IMR-90 (cell line): ENCODE data around the gene CAMSAP3. TPM values are rescaled to one million over a fixed set of nuclear protein-coding genes. Genes with fewer than 3 reads are reported as not detected.

Experiments used
- ATAC-seq: fragments of 200-7000 bp; cut with Tn5 transposase; 2 replicates; pipeline ENCODE4 v1.9.1; 2020; ENCODE audit warnings: low read depth, mild to moderate bottlenecking, moderate library complexity
- BruUV-seq: library from RNA; stranded (reverse); fragments of 400-500 nt; replicated peaks from 2 replicates; lab custom pipeline; 2021; lab: Mats Ljungman, UMichigan
- CTCF ChIA-PET: fragments of 300-600 bp; formaldehyde crosslinking; extraction: SDS; loops from one replicate; lab custom pipeline; 2021; ENCODE audit warnings: antibody characterized with exemption; lab: Yijun Ruan, JAX
- POLR2A ChIA-PET: fragments of 300-600 bp; sonication (Branson Sonifier 250); formaldehyde crosslinking; loops from one replicate; lab custom pipeline; 2022; ENCODE audit warnings: antibody characterized with exemption; ENCODE audit not compliant: unreplicated experiment; lab: Charles Lee
- DNase-seq: peaks from one replicate; pipeline ENCODE4 v3.0.0; 2013
- H2AFZ ChIP-seq: replicated peaks from 2 replicates; pipeline ENCODE3; 2013; ENCODE audit warnings: low read length, mild to moderate bottlenecking; ENCODE audit not compliant: poor library complexity
- H2AK5ac ChIP-seq: 2 replicates; pipeline ENCODE4 v1.6.1; 2013; ENCODE audit warnings: low read depth, low read length, inconsistent platforms
- H2AK9ac ChIP-seq: replicated peaks from 2 replicates; pipeline ENCODE3; 2013; ENCODE audit warnings: mild to moderate bottlenecking, low read depth, low read length, moderate library complexity; ENCODE audit not compliant: poor library complexity
- H2BK120ac ChIP-seq: 2 replicates; pipeline ENCODE4 v1.6.1; 2013; ENCODE audit warnings: low read depth, low read length, inconsistent platforms
- H2BK15ac ChIP-seq: 3 replicates; pipeline ENCODE4 v1.6.1; 2013; ENCODE audit warnings: low read depth, low read length, inconsistent platforms
- H2BK20ac ChIP-seq: 2 replicates; pipeline ENCODE4 v1.6.1; 2013; ENCODE audit warnings: low read depth, mild to moderate bottlenecking, inconsistent platforms, low read length, moderate library complexity
- H2BK5ac ChIP-seq: 2 replicates; pipeline ENCODE4 v1.6.1; 2013; ENCODE audit warnings: mild to moderate bottlenecking, low read depth, low read length, inconsistent platforms; ENCODE audit not compliant: poor library complexity, severe bottlenecking
- H3K14ac ChIP-seq: replicated peaks from 2 replicates; pipeline ENCODE4 v1.6.1; 2013; ENCODE audit warnings: low read depth, low read length, inconsistent platforms
- H3K18ac ChIP-seq: 2 replicates; pipeline ENCODE4 v1.6.1; 2013; ENCODE audit warnings: low read depth, low read length, control low read depth
- H3K23ac ChIP-seq: 2 replicates; pipeline ENCODE4 v1.6.1; 2013; ENCODE audit warnings: low read depth, low read length, inconsistent platforms
- H3K27ac ChIP-seq: 2 replicates; pipeline ENCODE4 v1.5.1; 2013; ENCODE audit warnings: mild to moderate bottlenecking, control low read depth, low read length; ENCODE audit not compliant: insufficient read depth
- H3K27me3 ChIP-seq: 2 replicates; pipeline ENCODE4 v1.6.1; 2013; ENCODE audit warnings: low read length; ENCODE audit not compliant: control insufficient read depth, insufficient read depth
- H3K36me3 ChIP-seq: 2 replicates; pipeline ENCODE4 v1.6.1; 2013; ENCODE audit warnings: low read length, mixed read lengths; ENCODE audit not compliant: control insufficient read depth, insufficient read depth
- H3K4ac ChIP-seq: 2 replicates; pipeline ENCODE4 v1.6.1; 2013; ENCODE audit warnings: low read depth, low read length, inconsistent platforms
- H3K4me1 ChIP-seq: 2 replicates; pipeline ENCODE4 v1.6.1; 2013; ENCODE audit warnings: low read length, mixed read lengths; ENCODE audit not compliant: control insufficient read depth, insufficient read depth
- H3K4me2 ChIP-seq: 2 replicates; pipeline ENCODE4 v1.6.1; 2013; ENCODE audit warnings: low read depth, mild to moderate bottlenecking, control low read depth, low read length, moderate library complexity
- H3K4me3 ChIP-seq: 2 replicates; pipeline ENCODE4 v1.5.1; 2013; ENCODE audit warnings: low read depth, mild to moderate bottlenecking, control low read depth, low read length, moderate library complexity; ENCODE audit not compliant: insufficient read depth
- H3K56ac ChIP-seq: 2 replicates; pipeline ENCODE4 v1.6.1; 2013; ENCODE audit warnings: low read length, inconsistent platforms; ENCODE audit not compliant: insufficient read depth; ENCODE audit errors: extremely low read depth
- H3K79me1 ChIP-seq, 2 experiments: 2 replicates each; pipeline ENCODE4 v1.6.1; 2013; ENCODE audit warnings: low read length in 2 of 2, inconsistent platforms in 1 of 2, low read depth in 1 of 2
- H3K9ac ChIP-seq: 2 replicates; pipeline ENCODE4 v1.6.1; 2013; ENCODE audit warnings: low read depth, low read length, control low read depth
- H3K9me1 ChIP-seq: 2 replicates; pipeline ENCODE4 v1.6.1; 2013; ENCODE audit warnings: low read length, inconsistent platforms; ENCODE audit not compliant: insufficient read depth
- H3K9me3 ChIP-seq: 2 replicates; pipeline ENCODE4 v1.6.1; 2013; ENCODE audit warnings: low read length; ENCODE audit not compliant: control insufficient read depth, insufficient read depth
- H4K20me1 ChIP-seq: 2 replicates; pipeline ENCODE4 v1.6.1; 2013; ENCODE audit warnings: low read length, inconsistent platforms; ENCODE audit not compliant: insufficient read depth
- H4K5ac ChIP-seq: 2 replicates; pipeline ENCODE4 v1.6.1; 2013; ENCODE audit warnings: mild to moderate bottlenecking, low read depth, low read length, control low read depth
- H4K8ac ChIP-seq, 2 experiments: 2 replicates each; pipeline ENCODE4 v1.6.1; 2013; ENCODE audit warnings: low read depth in 2 of 2, low read length in 2 of 2, control low read depth in 1 of 2, inconsistent platforms in 1 of 2
- H4K91ac ChIP-seq: 2 replicates; pipeline ENCODE4 v1.6.1; 2013; ENCODE audit warnings: low read depth, low read length, inconsistent platforms; ENCODE audit not compliant: insufficient read depth
- BHLHE40 ChIP-seq: fragments of 150-350 bp; IDR thresholded peaks from 2 replicates; pipeline ENCODE4 v1.6.1; 2016; ENCODE audit warnings: mild to moderate bottlenecking, low read depth, low read length
- CEBPB ChIP-seq: IDR thresholded peaks from 2 replicates; pipeline ENCODE4 v1.6.1; 2012; ENCODE audit warnings: low read depth, low read length, improper control_type of control experiment
- CHD1 ChIP-seq: IDR thresholded peaks from 2 replicates; pipeline ENCODE4 v1.6.1; 2012; ENCODE audit warnings: low read depth, low read length, improper control_type of control experiment
- FOS ChIP-seq: fragments of 150-350 bp; IDR thresholded peaks from 2 replicates; pipeline ENCODE4 v1.6.1; 2016; ENCODE audit warnings: low read depth, low read length
- MAZ ChIP-seq: IDR thresholded peaks from 2 replicates; pipeline ENCODE4 v1.6.1; 2012; ENCODE audit warnings: low read depth, mild to moderate bottlenecking, low read length, improper control_type of control experiment, moderate library complexity, borderline replicate concordance
- MXI1 ChIP-seq: IDR thresholded peaks from 2 replicates; pipeline ENCODE4 v1.6.1; 2012; ENCODE audit warnings: low read depth, mild to moderate bottlenecking, low read length, moderate library complexity, borderline replicate concordance
- NFE2L2 ChIP-seq: fragments of 150-350 bp; IDR thresholded peaks from 2 replicates; pipeline ENCODE4 v1.6.1; 2016; ENCODE audit warnings: low read depth, mild to moderate bottlenecking, low read length
- POLR2A ChIP-seq: IDR thresholded peaks from 2 replicates; pipeline ENCODE4 v1.6.1; 2012; ENCODE audit warnings: mild to moderate bottlenecking, low read depth, low read length
- RAD21 ChIP-seq: IDR thresholded peaks from 2 replicates; pipeline ENCODE4 v1.6.1; 2012; ENCODE audit warnings: low read length, improper control_type of control experiment
- RCOR1 ChIP-seq: IDR thresholded peaks from 2 replicates; pipeline ENCODE4 v1.6.1; 2012; ENCODE audit warnings: mild to moderate bottlenecking, low read length, improper control_type of control experiment; ENCODE audit not compliant: insufficient replicate concordance
- RFX5 ChIP-seq: IDR thresholded peaks from 2 replicates; pipeline ENCODE4 v1.8.0; 2012; ENCODE audit warnings: low read depth, mild to moderate bottlenecking, low read length, moderate library complexity
- SMC3 ChIP-seq: fragments of 150-350 bp; IDR thresholded peaks from 2 replicates; pipeline ENCODE4 v1.6.1; 2016; ENCODE audit warnings: low read depth, mild to moderate bottlenecking, antibody characterized with exemption, low read length, moderate library complexity
- WGBS, 2 experiments: methylation state at CpG; one replicate each; pipeline versions ENCODE4 v1.1.5 to v1.1.7; 2013; ENCODE audit warnings: missing lambda C conversion rate in 2 of 2; ENCODE audit not compliant: insufficient read length in 1 of 2; ENCODE audit errors: extremely low coverage in 2 of 2; 5-methylcytosine and 5-hydroxymethylcytosine counted together
- dilution Hi-C: fragments of 300-500 bp; cut with HindIII; formaldehyde crosslinking; loops from one replicate; pipeline ENCODE4 v1.14.3; 2018; ENCODE audit warnings: low sequenced_read_pairs; ENCODE audit not compliant: unreplicated experiment
- in situ Hi-C: fragments of 300-500 bp; cut with MboI; formaldehyde crosslinking; loops from 3 replicates; pipeline ENCODE4 v1.14.3; 2019; ENCODE audit warnings: low sequenced_read_pairs, inconsistent platforms, mixed read lengths
- intact Hi-C: fragments of 100-400 bp; cut with micrococcal nuclease; formaldehyde crosslinking; loops from 2 replicates; pipeline ENCODE4 v1.10.0; 2022
- polyA plus RNA-seq, 3 experiments: library from polyadenylated mRNA; depleted of rRNA; stranded (reverse); fragments of >200 nt; gene quantifications; 2 replicates each; pipeline ENCODE4 v1.2.3, GENCODE V29; 2012; ENCODE audit warnings: low replicate concordance in 1 of 3
- total RNA-seq: library from RNA; depleted of rRNA; stranded (reverse); fragments of >200 nt; gene quantifications from 2 replicates; pipeline ENCODE4 v1.2.3, GENCODE V29; 2012
- TF ChIP-seq, protein P1 (sequence below): conservative IDR thresholded peaks from 2 replicates; pipeline ENCODE4 v1.5.1; 2012; ENCODE audit warnings: mild to moderate bottlenecking, low read depth, low read length, improper control_type of control experiment
- TF ChIP-seq, protein P2 (sequence below): fragments of 150-350 bp; IDR thresholded peaks from 2 replicates; pipeline ENCODE4 v1.6.1; 2016; ENCODE audit warnings: low read depth, mild to moderate bottlenecking, low read length, moderate library complexity, borderline replicate concordance

CAMSAP3 gene
- total and polyA plus RNA-seq, 2 of the 4 experiments (the other 2 are of a cell fraction): not detected

DNA sequence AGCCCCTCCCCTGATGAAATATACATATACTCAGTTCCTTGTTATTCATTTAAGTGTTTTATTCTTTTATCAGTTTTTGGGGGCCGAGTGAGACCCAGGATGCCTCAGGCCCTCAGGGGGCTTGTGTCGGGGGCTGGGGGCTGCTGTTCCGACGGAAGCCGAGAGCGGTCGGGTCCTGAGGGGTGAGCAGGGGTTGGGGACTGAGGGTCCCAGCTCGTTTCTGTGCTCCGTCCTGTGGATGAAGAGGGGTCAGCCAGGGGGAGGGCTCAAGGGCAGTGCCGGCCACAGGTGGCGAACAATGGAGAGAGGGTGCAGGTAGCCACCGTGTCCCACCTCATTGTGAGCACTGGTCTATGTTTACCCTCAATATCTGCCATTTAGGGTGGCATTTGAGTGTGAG, 35.9 kb downstream of the CAMSAP3 start (continued):
- TF ChIP-seq, protein P1, sequence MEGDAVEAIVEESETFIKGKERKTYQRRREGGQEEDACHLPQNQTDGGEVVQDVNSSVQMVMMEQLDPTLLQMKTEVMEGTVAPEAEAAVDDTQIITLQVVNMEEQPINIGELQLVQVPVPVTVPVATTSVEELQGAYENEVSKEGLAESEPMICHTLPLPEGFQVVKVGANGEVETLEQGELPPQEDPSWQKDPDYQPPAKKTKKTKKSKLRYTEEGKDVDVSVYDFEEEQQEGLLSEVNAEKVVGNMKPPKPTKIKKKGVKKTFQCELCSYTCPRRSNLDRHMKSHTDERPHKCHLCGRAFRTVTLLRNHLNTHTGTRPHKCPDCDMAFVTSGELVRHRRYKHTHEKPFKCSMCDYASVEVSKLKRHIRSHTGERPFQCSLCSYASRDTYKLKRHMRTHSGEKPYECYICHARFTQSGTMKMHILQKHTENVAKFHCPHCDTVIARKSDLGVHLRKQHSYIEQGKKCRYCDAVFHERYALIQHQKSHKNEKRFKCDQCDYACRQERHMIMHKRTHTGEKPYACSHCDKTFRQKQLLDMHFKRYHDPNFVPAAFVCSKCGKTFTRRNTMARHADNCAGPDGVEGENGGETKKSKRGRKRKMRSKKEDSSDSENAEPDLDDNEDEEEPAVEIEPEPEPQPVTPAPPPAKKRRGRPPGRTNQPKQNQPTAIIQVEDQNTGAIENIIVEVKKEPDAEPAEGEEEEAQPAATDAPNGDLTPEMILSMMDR: no peak
- no peak for TF ChIP-seq BHLHE40

GRCh38 chr19:7632340-7633203, 36.9 kb downstream of the CAMSAP3 start:
- Histone ChIP-seq H3K4me3 (no peak overlapping the region), H3K4me1 (peaks cover 8% of the 10 kb centered on the region; the same call in 1 of the 2 replicates), H2AK9ac (peak overlapping the region; percentile 19), H2AFZ (no peak overlapping the region), H3K4ac (no peak overlapping the region), H3K27me3 (peaks cover 14% of the 10 kb centered on the region; the same call in 1 of the 2 replicates), H2BK5ac (no peak overlapping the region), H4K5ac (no peak overlapping the region), H2BK15ac (no peak overlapping the region), H3K9me1 (peaks cover 8% of the 10 kb centered on the region; the same call in 1 of the 2 replicates), H4K8ac (no peak overlapping the region), H3K18ac (no peak overlapping the region), H2AK5ac (no peak overlapping the region), H4K20me1 (no peaks in the 10 kb centered on the region), H2BK120ac (no peak overlapping the region), H3K4me2 (no peak overlapping the region), H3K9me3 (no peaks in the 10 kb centered on the region), H3K36me3 (peaks cover 4% of the 10 kb centered on the region; the same call in 1 of the 2 replicates), H3K79me1 (peaks cover 0 to 32% of the 10 kb centered on the region in 2 experiments; a peak in 3 of 4 replicates), H3K27ac (no peak overlapping the region), H3K9ac (no peak overlapping the region), H2BK20ac (no peak overlapping the region), H3K14ac (no peak overlapping the region), H4K91ac (no peak overlapping the region), H3K23ac (no peak overlapping the region), H3K56ac (no peak overlapping the region)
- ChIA-PET POLR2A (interaction anchor here (0.6 kb wide), 1 partner anchor 65 kb away, joined by 3 read pairs; no protein-coding TSS in a partner anchor), CTCF (no interaction called here)
- no peak for ATAC-seq
- intact Hi-C loops (no loop called here), dilution Hi-C loops (no loop called here), in situ Hi-C loops (no loop called here)
- 96% methylated on average over 20 of the region's 40 CpGs; no CpG with 5 or more reads in 1 of the 2 experiments for WGBS, 2 experiments
- no TSS peak for BruUV-seq
- no peak for DNase-seq
- TF ChIP-seq BHLHE40 (no peak), MAZ (no peak), CHD1 (no peak), RCOR1 (no peak), MXI1 (no peak), RFX5 (no peak), SMC3 (no peak), POLR2A (no peak), NFE2L2 (no peak), FOS (no peak), CEBPB (no peak), RAD21 (no peak)
- TF ChIP-seq, protein P2, sequence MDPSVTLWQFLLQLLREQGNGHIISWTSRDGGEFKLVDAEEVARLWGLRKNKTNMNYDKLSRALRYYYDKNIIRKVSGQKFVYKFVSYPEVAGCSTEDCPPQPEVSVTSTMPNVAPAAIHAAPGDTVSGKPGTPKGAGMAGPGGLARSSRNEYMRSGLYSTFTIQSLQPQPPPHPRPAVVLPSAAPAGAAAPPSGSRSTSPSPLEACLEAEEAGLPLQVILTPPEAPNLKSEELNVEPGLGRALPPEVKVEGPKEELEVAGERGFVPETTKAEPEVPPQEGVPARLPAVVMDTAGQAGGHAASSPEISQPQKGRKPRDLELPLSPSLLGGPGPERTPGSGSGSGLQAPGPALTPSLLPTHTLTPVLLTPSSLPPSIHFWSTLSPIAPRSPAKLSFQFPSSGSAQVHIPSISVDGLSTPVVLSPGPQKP: no peak
